GOT3 (cell line): Measurements from ENCODE around the gene ARID4B.

Source experiments
- DNase-seq: peaks from one replicate; lab custom pipeline; 2025; ENCODE audit warnings: mixed read lengths; lab: John Stamatoyannopoulos, UW

The ARID4B gene

GRCh38 chr1:235127203-235127602 lies 200.8 kb downstream of the ARID4B start:
- DNase-seq: no peak

GRCh38 chr1:235124665-235125064 lies 203.3 kb downstream of the ARID4B start:
- no peak for DNase-seq

- DNase-seq: no peak
Observed at GRCh38 chr1:235124111-235124510, 203.9 kb downstream of the ARID4B start.

GRCh38 chr1:235122348-235122747 lies 205.6 kb downstream of the ARID4B start:
- DNase-seq: no peak
